MCF 10A (cell line): ENCODE results near the gene TMEM139. TPM values are rescaled to one million over a fixed set of nuclear protein-coding genes. Genes with fewer than 3 reads are reported as not detected.
A peak's percentile ranks its signal among the peaks of the same experiment; 100 is the strongest.
"Not testable (repeated sequence)": the region's sequence is repeated elsewhere in the genome, so short reads cannot be mapped to it uniquely, and the experiment has no call there.

Experiments used
- BruUV-seq: library from RNA; stranded (reverse); fragments of 400-500 nt; replicated peaks from 2 replicates; lab custom pipeline; 2021; lab: Mats Ljungman, UMichigan
- CTCF ChIA-PET: fragments of 300-600 bp; sonication (Branson Sonifier 250); formaldehyde crosslinking; extraction: SDS; loops from one replicate; lab custom pipeline; 2021; ENCODE audit warnings: antibody characterized with exemption, inconsistent platforms; lab: Yijun Ruan, JAX
- POLR2A ChIA-PET: fragments of 300-600, 350-650 bp; sonication (Branson Sonifier 250); formaldehyde crosslinking; extraction: SDS; loops from one replicate; lab custom pipeline; 2020; ENCODE audit warnings: antibody characterized with exemption, inconsistent platforms; lab: Yijun Ruan, JAX
- DNase-seq: peaks from one replicate; pipeline ENCODE4 v3.0.0-alpha.2; 2018; ENCODE audit not compliant: unreplicated experiment
- H3K27ac Mint-ChIP-seq: one replicate; pipeline ENCODE4 v1.8.0; 2022; ENCODE audit warnings: mild to moderate bottlenecking, low read depth, mixed read lengths; ENCODE audit not compliant: unreplicated experiment
- H3K27me3 Mint-ChIP-seq: one replicate; pipeline ENCODE4 v1.8.0; 2022; ENCODE audit warnings: mixed read lengths; ENCODE audit not compliant: insufficient read depth, unreplicated experiment
- H3K36me3 Mint-ChIP-seq: one replicate; pipeline ENCODE4 v1.8.0; 2022; ENCODE audit warnings: mild to moderate bottlenecking, moderate library complexity, mixed read lengths; ENCODE audit not compliant: insufficient read depth, unreplicated experiment
- H3K4me1 Mint-ChIP-seq: one replicate; pipeline ENCODE4 v1.8.0; 2022; ENCODE audit warnings: mixed read lengths; ENCODE audit not compliant: insufficient read depth, unreplicated experiment
- H3K4me3 Mint-ChIP-seq: one replicate; pipeline ENCODE4 v1.8.0; 2022; ENCODE audit warnings: mild to moderate bottlenecking, moderate library complexity, mixed read lengths; ENCODE audit not compliant: unreplicated experiment
- H3K9me3 Mint-ChIP-seq: one replicate; pipeline ENCODE4 v1.8.0; 2022; ENCODE audit warnings: mixed read lengths; ENCODE audit not compliant: unreplicated experiment
- intact Hi-C: fragments of 100-400 bp; cut with micrococcal nuclease; formaldehyde crosslinking; loops from 2 replicates; pipeline ENCODE4 v1.14.1; 2022
- total RNA-seq: library from RNA; stranded (reverse); gene quantifications from 2 replicates; pipeline ENCODE4 v1.2.3, GENCODE V29; 2022
- TF ChIP-seq, protein P1 (sequence below): fragments of 200-600 bp; IDR thresholded peaks from one replicate; pipeline ENCODE4 v1.8.0; 2022; ENCODE audit warnings: antibody characterized with exemption, mild to moderate bottlenecking; ENCODE audit not compliant: unreplicated experiment

TMEM139 gene
- total RNA-seq, 1 experiment from 2014 or later: 9.2 TPM

DNA sequence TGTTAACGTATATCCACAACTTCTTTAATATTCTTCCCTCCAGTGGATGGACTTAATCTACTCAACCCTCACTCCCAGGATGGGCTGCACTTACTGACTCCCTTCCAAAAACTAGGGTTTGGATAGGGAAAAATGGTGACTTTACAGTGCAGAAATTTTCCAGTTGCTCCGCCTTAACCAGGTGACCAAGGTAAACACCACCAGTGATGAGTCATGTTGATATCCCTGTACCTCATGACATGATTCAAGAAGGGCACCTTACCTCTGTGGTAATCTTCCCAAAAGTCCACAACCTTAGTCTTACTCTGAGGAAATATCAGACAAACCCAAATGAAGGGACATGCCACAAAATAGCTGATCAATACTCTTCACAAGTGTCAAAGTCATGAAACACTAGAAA, 25.0 kb upstream of the TMEM139 start:
- CTCF ChIA-PET: interaction anchor here (0.6 to 11.8 kb wide), 3 partner anchors 18 to 157 kb away, joined by 3 to 128 read pairs (median 37); no protein-coding TSS in a partner anchor
- no TSS peak for BruUV-seq
- Mint-ChIP-seq H3K27me3 (no peaks in the 10 kb centered on the region), H3K27ac (peak overlapping the region; percentile 32), H3K4me1 (peaks cover 25% of the 10 kb centered on the region), H3K36me3 (peaks cover 6% of the 10 kb centered on the region), H3K4me3 (no peak overlapping the region), H3K9me3 (no peaks in the 10 kb centered on the region)
- peak; percentile 51 for DNase-seq
- intact Hi-C loops: no loop called here
- TF ChIP-seq, protein P1, sequence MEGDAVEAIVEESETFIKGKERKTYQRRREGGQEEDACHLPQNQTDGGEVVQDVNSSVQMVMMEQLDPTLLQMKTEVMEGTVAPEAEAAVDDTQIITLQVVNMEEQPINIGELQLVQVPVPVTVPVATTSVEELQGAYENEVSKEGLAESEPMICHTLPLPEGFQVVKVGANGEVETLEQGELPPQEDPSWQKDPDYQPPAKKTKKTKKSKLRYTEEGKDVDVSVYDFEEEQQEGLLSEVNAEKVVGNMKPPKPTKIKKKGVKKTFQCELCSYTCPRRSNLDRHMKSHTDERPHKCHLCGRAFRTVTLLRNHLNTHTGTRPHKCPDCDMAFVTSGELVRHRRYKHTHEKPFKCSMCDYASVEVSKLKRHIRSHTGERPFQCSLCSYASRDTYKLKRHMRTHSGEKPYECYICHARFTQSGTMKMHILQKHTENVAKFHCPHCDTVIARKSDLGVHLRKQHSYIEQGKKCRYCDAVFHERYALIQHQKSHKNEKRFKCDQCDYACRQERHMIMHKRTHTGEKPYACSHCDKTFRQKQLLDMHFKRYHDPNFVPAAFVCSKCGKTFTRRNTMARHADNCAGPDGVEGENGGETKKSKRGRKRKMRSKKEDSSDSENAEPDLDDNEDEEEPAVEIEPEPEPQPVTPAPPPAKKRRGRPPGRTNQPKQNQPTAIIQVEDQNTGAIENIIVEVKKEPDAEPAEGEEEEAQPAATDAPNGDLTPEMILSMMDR: no peak
- POLR2A ChIA-PET: interaction anchor here (1.2 kb wide), 1 partner anchor 19 kb away, joined by 4 read pairs; no protein-coding TSS in a partner anchor

DNA sequence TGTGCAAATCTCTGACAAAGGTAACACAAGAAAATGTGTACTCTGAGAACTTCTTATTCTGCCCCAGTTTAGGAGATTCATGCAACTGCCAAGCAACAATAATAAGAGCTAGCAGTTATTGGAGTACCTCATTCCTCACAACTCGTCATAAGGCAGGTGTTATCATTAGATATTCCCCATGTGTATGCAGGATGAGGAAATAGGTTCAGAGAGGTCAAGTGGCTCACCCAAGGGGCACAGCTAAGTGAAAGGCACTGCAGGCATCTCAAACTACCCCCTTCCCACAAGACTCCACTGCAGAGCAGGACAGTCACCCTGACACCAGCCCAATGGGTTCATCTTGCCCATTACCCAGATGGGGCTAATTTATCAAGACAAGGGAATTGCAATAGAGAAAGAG, 22.9 kb upstream of the TMEM139 start:
- Mint-ChIP-seq H3K36me3 (peaks cover 18% of the 10 kb centered on the region), H3K27me3 (no peaks in the 10 kb centered on the region), H3K9me3 (no peaks in the 10 kb centered on the region), H3K27ac (no peak overlapping the region), H3K4me3 (no peak overlapping the region), H3K4me1 (peaks cover 29% of the 10 kb centered on the region)
- TF ChIP-seq, protein P1: no peak
- ChIA-PET POLR2A (interaction anchor here (2.0 kb wide), 1 partner anchor 119 kb away, joined by 10 read pairs; no protein-coding TSS in a partner anchor), CTCF (interaction anchor here (6.3 to 11.8 kb wide), 2 partner anchors 20 to 155 kb away, joined by 37 to 128 read pairs; no protein-coding TSS in a partner anchor)
- no TSS peak for BruUV-seq
- intact Hi-C loops: no loop called here
- no peak for DNase-seq

DNA sequence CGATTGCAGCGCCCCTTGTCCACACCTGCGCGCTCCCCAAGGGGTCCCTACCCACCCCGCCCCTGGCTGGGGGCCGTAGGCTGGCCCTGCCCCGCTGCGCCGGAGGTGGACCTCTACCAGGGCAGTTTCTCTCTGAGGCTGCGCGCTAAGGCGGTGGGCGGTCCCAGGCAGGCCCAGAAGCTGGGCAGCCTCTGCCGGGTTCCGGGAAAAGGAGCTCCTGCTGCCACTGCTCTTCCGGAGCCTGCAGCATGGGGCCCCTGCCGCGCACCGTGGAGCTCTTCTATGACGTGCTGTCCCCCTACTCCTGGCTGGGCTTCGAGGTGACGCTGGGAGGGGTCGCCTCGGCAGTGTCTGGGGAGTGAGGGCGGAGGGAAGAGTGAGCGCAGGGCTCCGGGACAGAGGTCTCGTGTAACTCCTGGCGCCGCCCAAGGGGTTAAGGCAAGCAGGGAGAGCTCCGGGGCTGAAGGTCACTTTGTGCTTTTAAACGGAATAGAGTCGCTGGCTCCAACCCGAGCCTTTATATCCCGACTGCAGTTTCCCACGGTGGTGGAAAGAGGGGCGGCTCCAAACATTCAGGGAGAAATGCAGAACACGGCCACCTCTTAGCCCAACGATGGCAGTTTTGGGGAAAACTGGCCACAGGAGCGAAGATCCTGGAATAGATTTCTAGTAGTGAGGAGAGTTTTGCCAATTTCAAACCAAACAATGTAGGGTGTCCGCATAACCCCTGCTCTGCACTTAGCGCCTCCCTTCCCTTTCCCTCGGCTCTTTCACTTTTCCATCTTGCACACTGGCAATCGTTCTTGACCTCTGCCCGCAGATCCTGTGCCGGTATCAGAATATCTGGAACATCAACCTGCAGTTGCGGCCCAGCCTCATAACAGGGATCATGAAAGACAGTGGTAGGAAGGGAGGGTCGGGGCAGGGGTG, 21.2 kb upstream of the TMEM139 start, which contains the start of gene GSTK1:
Gene GSTK1 (plus strand): TSS at position 176 of the 930 bp plus-strand sequence. CDS start 73 bp downstream, at position 249.
- ChIA-PET CTCF (interaction anchor here (0.5 to 11.8 kb wide), 13 partner anchors 13 to 1572 kb away, joined by 3 to 128 read pairs (median 5); partner anchors contain the start of genes TPK1 and ZYX), POLR2A (interaction anchor here (0.6 to 3.6 kb wide), 23 partner anchors 8 to 638 kb away, joined by 3 to 32 read pairs (median 5); partner anchors contain the start of genes CASP2, TCAF1 and ZYX)
- Mint-ChIP-seq H3K9me3 (no peaks in the 10 kb centered on the region), H3K27me3 (no peaks in the 10 kb centered on the region), H3K27ac (peak within 1 kb of the TSS; percentile 92), H3K4me1 (peaks cover 29% of the 10 kb centered on the region), H3K36me3 (peaks cover 29% of the 10 kb centered on the region), H3K4me3 (peak within 1 kb of the TSS; percentile 98)
- DNase-seq: peak; percentile 77
- BruUV-seq: TSS peak; percentile 34
- intact Hi-C loops: loop anchor here (2.0 kb wide), 1 partner anchor 25 kb away; the partner anchor contains the start of gene CASP2
- TF ChIP-seq, protein P1: no peak

DNA sequence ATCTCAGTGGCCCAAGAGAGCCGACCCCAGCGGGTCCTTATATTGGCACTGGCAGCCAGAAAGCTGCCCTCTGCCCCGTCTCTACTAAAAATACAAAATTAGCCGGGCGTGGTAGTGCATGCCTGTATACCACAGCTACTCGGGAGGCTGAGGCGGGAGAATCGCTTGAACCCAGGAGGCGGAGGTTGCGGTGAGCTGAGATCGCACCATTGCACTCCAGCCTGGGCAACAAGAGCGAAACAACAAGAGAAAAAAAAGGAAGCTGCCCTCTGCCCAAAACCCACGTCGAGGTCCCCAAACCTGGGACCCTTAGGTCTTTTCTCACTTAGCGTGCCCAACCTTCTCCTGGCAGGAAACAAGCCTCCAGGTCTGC, 20.6 kb upstream of the TMEM139 start:
- ChIA-PET POLR2A (interaction anchor here (0.7 to 3.6 kb wide), 9 partner anchors 7 to 152 kb away, joined by 4 to 32 read pairs (median 10); partner anchors contain the start of genes CASP2 and ZYX), CTCF (interaction anchor here (0.5 to 11.8 kb wide), 10 partner anchors 14 to 153 kb away, joined by 3 to 128 read pairs (median 5); partner anchors contain the start of gene ZYX)
- not testable (repeated sequence) for H3K27me3 Mint-ChIP-seq, BruUV-seq, DNase-seq, H3K9me3 Mint-ChIP-seq
- H3K4me3 Mint-ChIP-seq: peak overlapping the region; percentile 98
- intact Hi-C loops: loop anchor here (2.0 kb wide), 1 partner anchor 25 kb away; the partner anchor contains the start of gene CASP2
- H3K36me3 Mint-ChIP-seq: peaks cover 35% of the 10 kb centered on the region
- peak overlapping the region; percentile 92 for H3K27ac Mint-ChIP-seq
- peaks cover 29% of the 10 kb centered on the region for H3K4me1 Mint-ChIP-seq
